Liver (tissue), 3 donors: ENCODE measurements around the gene TIMM13.

Experiments used
- ATF3 ChIP-seq: IDR thresholded peaks from 2 replicates; pipeline ENCODE4 v1.6.1; 2016; ENCODE audit warnings: antibody characterized with exemption
- CTCF ChIP-seq: fragments of 150-350 bp; IDR thresholded peaks from 2 replicates; pipeline ENCODE4 v1.5.1; 2017; ENCODE audit warnings: improper control_type of control experiment, low read depth, low read length; ENCODE audit not compliant: missing input control
- EGR1 ChIP-seq, 2 donors: IDR thresholded peaks; 2 replicates each; pipeline ENCODE4 v1.6.1; 2016 to 2018; ENCODE audit warnings: antibody characterized with exemption in 2 of 2, low read depth in 2 of 2
- FOXA2 ChIP-seq: IDR thresholded peaks from 2 replicates; pipeline ENCODE4 v1.6.1; 2016; ENCODE audit warnings: antibody characterized with exemption
- GABPA ChIP-seq, 2 donors: IDR thresholded peaks in 1 of 2; conservative IDR thresholded peaks in 1 of 2; 2 replicates each; pipeline ENCODE4 v1.6.1; 2016; ENCODE audit warnings: antibody characterized with exemption in 2 of 2, mild to moderate bottlenecking in 1 of 2, moderate library complexity in 1 of 2
- HNF4A ChIP-seq, 2 donors: conservative IDR thresholded peaks; 2 replicates each; pipeline ENCODE4 v1.6.1; 2016; ENCODE audit warnings: antibody characterized with exemption in 2 of 2, mild to moderate bottlenecking in 2 of 2
- JUND ChIP-seq, 2 donors: IDR thresholded peaks; 2 replicates each; pipeline ENCODE4 v1.6.1; 2016; ENCODE audit warnings: antibody characterized with exemption in 2 of 2
- RAD21 ChIP-seq, 2 donors: IDR thresholded peaks; 2 replicates each; pipeline ENCODE4 v1.6.1; 2016; ENCODE audit warnings: antibody characterized with exemption in 2 of 2, mild to moderate bottlenecking in 2 of 2
- RXRA ChIP-seq, 2 donors: IDR thresholded peaks; 2 replicates each; pipeline ENCODE4 v1.6.1; 2017 to 2018; ENCODE audit warnings: antibody characterized with exemption in 2 of 2, mild to moderate bottlenecking in 1 of 2
- SP1 ChIP-seq: IDR thresholded peaks from 2 replicates; pipeline ENCODE4 v1.6.1; 2018; ENCODE audit warnings: antibody characterized with exemption, mild to moderate bottlenecking
- TAF1 ChIP-seq: conservative IDR thresholded peaks from 2 replicates; pipeline ENCODE4 v1.6.1; 2016; ENCODE audit warnings: antibody characterized with exemption, mild to moderate bottlenecking
- TF ChIP-seq, protein P1 (sequence below): IDR thresholded peaks from 2 replicates; pipeline ENCODE4 v1.6.1; 2016; ENCODE audit warnings: antibody characterized with exemption
- TF ChIP-seq, protein P2 (sequence below): IDR thresholded peaks from 2 replicates; pipeline ENCODE4 v1.6.1; 2016; ENCODE audit warnings: antibody characterized with exemption, mild to moderate bottlenecking
- TF ChIP-seq, protein P3 (sequence below): IDR thresholded peaks from 2 replicates; pipeline ENCODE4 v1.6.1; 2016; ENCODE audit warnings: antibody characterized with exemption
- donor health status: healthy.
- donor health status: healthy.

DNA sequence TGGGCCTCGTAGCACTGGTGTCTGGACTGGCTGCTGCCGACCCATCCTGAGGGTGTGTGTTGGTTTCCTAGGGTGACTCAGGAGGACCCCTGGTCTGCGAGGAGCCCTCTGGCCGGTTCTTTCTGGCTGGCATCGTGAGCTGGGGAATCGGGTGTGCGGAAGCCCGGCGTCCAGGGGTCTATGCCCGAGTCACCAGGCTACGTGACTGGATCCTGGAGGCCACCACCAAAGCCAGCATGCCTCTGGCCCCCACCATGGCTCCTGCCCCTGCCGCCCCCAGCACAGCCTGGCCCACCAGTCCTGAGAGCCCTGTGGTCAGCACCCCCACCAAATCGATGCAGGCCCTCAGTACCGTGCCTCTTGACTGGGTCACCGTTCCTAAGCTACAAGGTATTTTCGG, 13.8 kb downstream of the TIMM13 start:
- no peak for TF ChIP-seq CTCF
- no peak for TF ChIP-seq JUND (IDR thresholded peaks at IDR 0.05)
- TF ChIP-seq ATF3 = no peak
- no peak for TF ChIP-seq RXRA (IDR thresholded peaks at IDR 0.05)
- TF ChIP-seq, protein P1, sequence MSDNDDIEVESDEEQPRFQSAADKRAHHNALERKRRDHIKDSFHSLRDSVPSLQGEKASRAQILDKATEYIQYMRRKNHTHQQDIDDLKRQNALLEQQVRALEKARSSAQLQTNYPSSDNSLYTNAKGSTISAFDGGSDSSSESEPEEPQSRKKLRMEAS = no peak
- TF ChIP-seq, protein P2, sequence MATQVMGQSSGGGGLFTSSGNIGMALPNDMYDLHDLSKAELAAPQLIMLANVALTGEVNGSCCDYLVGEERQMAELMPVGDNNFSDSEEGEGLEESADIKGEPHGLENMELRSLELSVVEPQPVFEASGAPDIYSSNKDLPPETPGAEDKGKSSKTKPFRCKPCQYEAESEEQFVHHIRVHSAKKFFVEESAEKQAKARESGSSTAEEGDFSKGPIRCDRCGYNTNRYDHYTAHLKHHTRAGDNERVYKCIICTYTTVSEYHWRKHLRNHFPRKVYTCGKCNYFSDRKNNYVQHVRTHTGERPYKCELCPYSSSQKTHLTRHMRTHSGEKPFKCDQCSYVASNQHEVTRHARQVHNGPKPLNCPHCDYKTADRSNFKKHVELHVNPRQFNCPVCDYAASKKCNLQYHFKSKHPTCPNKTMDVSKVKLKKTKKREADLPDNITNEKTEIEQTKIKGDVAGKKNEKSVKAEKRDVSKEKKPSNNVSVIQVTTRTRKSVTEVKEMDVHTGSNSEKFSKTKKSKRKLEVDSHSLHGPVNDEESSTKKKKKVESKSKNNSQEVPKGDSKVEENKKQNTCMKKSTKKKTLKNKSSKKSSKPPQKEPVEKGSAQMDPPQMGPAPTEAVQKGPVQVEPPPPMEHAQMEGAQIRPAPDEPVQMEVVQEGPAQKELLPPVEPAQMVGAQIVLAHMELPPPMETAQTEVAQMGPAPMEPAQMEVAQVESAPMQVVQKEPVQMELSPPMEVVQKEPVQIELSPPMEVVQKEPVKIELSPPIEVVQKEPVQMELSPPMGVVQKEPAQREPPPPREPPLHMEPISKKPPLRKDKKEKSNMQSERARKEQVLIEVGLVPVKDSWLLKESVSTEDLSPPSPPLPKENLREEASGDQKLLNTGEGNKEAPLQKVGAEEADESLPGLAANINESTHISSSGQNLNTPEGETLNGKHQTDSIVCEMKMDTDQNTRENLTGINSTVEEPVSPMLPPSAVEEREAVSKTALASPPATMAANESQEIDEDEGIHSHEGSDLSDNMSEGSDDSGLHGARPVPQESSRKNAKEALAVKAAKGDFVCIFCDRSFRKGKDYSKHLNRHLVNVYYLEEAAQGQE = no peak
- no peak for TF ChIP-seq TAF1
- no peak for TF ChIP-seq FOXA2
- TF ChIP-seq GABPA (IDR thresholded peaks at IDR 0.05 in 1 of 2, conservative IDR thresholded peaks at IDR 0.05 in 1 of 2) = no peak
- TF ChIP-seq, protein P3, sequence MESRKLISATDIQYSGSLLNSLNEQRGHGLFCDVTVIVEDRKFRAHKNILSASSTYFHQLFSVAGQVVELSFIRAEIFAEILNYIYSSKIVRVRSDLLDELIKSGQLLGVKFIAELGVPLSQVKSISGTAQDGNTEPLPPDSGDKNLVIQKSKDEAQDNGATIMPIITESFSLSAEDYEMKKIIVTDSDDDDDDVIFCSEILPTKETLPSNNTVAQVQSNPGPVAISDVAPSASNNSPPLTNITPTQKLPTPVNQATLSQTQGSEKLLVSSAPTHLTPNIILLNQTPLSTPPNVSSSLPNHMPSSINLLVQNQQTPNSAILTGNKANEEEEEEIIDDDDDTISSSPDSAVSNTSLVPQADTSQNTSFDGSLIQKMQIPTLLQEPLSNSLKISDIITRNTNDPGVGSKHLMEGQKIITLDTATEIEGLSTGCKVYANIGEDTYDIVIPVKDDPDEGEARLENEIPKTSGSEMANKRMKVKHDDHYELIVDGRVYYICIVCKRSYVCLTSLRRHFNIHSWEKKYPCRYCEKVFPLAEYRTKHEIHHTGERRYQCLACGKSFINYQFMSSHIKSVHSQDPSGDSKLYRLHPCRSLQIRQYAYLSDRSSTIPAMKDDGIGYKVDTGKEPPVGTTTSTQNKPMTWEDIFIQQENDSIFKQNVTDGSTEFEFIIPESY = no peak
- TF ChIP-seq EGR1 (IDR thresholded peaks at IDR 0.05; ENCODE audit: low read depth in 2 of 2) = no peak
- TF ChIP-seq RAD21 (IDR thresholded peaks at IDR 0.05) = no peak
- TF ChIP-seq HNF4A (conservative IDR thresholded peaks at IDR 0.05) = no peak
- TF ChIP-seq SP1 = no peak
